Liver (tissue), 9 donors: ENCODE data around the gene SKOR2. TPM values are rescaled to one million over a fixed set of nuclear protein-coding genes. Genes with fewer than 3 reads are reported as not detected.

Experiments
- DNase-seq: peaks from one replicate; pipeline ENCODE4 v3.0.0-alpha.2; 2017; ENCODE audit warnings: low spot score
- H3K27ac ChIP-seq, 2 donors: one replicate each; pipeline ENCODE4 v1.7.0; 2013; ENCODE audit warnings: inconsistent platforms in 2 of 2, low read length in 2 of 2, control low read depth in 1 of 2, low read depth in 1 of 2, mild to moderate bottlenecking in 1 of 2
- H3K27me3 ChIP-seq, 4 donors: one replicate each; pipeline versions ENCODE4 v1.6.1 to v1.7.0; 2013; ENCODE audit warnings: low read length in 3 of 4, inconsistent platforms in 1 of 4, mild to moderate bottlenecking in 1 of 4, moderate library complexity in 1 of 4; ENCODE audit not compliant: control insufficient read depth in 4 of 4, insufficient read depth in 4 of 4
- H3K36me3 ChIP-seq, 4 donors: one replicate each; pipeline versions ENCODE4 v1.6.1 to v1.7.0; 2013; ENCODE audit warnings: low read length in 3 of 4, mild to moderate bottlenecking in 3 of 4, low read depth in 1 of 4, moderate library complexity in 1 of 4; ENCODE audit not compliant: control insufficient read depth in 4 of 4, insufficient read depth in 3 of 4
- H3K4me1 ChIP-seq, 4 donors: one replicate each; pipeline versions ENCODE4 v1.6.1 to v1.7.0; 2013; ENCODE audit warnings: low read length in 3 of 4, mild to moderate bottlenecking in 3 of 4, moderate library complexity in 1 of 4; ENCODE audit not compliant: control insufficient read depth in 4 of 4, insufficient read depth in 4 of 4
- H3K4me3 ChIP-seq, 3 donors: one replicate each; pipeline versions ENCODE4 v1.6.1 to v1.7.0; 2013; ENCODE audit warnings: low read length in 3 of 3, control low read depth in 1 of 3, low read depth in 1 of 3, mild to moderate bottlenecking in 1 of 3
- H3K9ac ChIP-seq, 2 donors: one replicate each; pipeline ENCODE4 v1.7.0; 2013; ENCODE audit warnings: low read length in 2 of 2, mild to moderate bottlenecking in 2 of 2, moderate library complexity in 2 of 2, control low read depth in 1 of 2, low read depth in 1 of 2
- H3K9me3 ChIP-seq, 4 donors: one replicate each; pipeline versions ENCODE4 v1.6.1 to v1.7.0; 2013; ENCODE audit warnings: low read length in 3 of 4; ENCODE audit not compliant: control insufficient read depth in 4 of 4
- ATF3 ChIP-seq: IDR thresholded peaks from 2 replicates; pipeline ENCODE4 v1.6.1; 2016; ENCODE audit warnings: antibody characterized with exemption
- EGR1 ChIP-seq, 2 donors: IDR thresholded peaks; 2 replicates each; pipeline ENCODE4 v1.6.1; 2016 to 2018; ENCODE audit warnings: antibody characterized with exemption in 2 of 2, low read depth in 2 of 2
- FOXA1 ChIP-seq: IDR thresholded peaks from 2 replicates; pipeline ENCODE4 v1.6.1; 2016; ENCODE audit warnings: antibody characterized with exemption
- FOXA2 ChIP-seq: IDR thresholded peaks from 2 replicates; pipeline ENCODE4 v1.6.1; 2016; ENCODE audit warnings: antibody characterized with exemption
- GABPA ChIP-seq, 2 donors: IDR thresholded peaks in 1 of 2; conservative IDR thresholded peaks in 1 of 2; 2 replicates each; pipeline ENCODE4 v1.6.1; 2016; ENCODE audit warnings: antibody characterized with exemption in 2 of 2, mild to moderate bottlenecking in 1 of 2, moderate library complexity in 1 of 2
- HNF4G ChIP-seq: IDR thresholded peaks from 2 replicates; pipeline ENCODE4 v1.6.1; 2016; ENCODE audit warnings: antibody characterized with exemption
- JUND ChIP-seq, 2 donors: IDR thresholded peaks; 2 replicates each; pipeline ENCODE4 v1.6.1; 2016; ENCODE audit warnings: antibody characterized with exemption in 2 of 2
- MAX ChIP-seq: IDR thresholded peaks from 2 replicates; pipeline ENCODE4 v1.6.1; 2016; ENCODE audit warnings: antibody characterized with exemption
- NR2F2 ChIP-seq: IDR thresholded peaks from 2 replicates; pipeline ENCODE4 v1.6.1; 2016; ENCODE audit warnings: antibody characterized with exemption
- RAD21 ChIP-seq, 2 donors: IDR thresholded peaks; 2 replicates each; pipeline ENCODE4 v1.6.1; 2016; ENCODE audit warnings: antibody characterized with exemption in 2 of 2, mild to moderate bottlenecking in 2 of 2
- REST ChIP-seq: IDR thresholded peaks from 2 replicates; pipeline ENCODE4 v1.6.1; 2016; ENCODE audit warnings: antibody characterized with exemption, mild to moderate bottlenecking
- RXRA ChIP-seq, 2 donors: IDR thresholded peaks; 2 replicates each; pipeline ENCODE4 v1.6.1; 2017 to 2018; ENCODE audit warnings: antibody characterized with exemption in 2 of 2, mild to moderate bottlenecking in 1 of 2
- SP1 ChIP-seq: IDR thresholded peaks from 2 replicates; pipeline ENCODE4 v1.6.1; 2018; ENCODE audit warnings: antibody characterized with exemption, mild to moderate bottlenecking
- TAF1 ChIP-seq: conservative IDR thresholded peaks from 2 replicates; pipeline ENCODE4 v1.6.1; 2016; ENCODE audit warnings: antibody characterized with exemption, mild to moderate bottlenecking
- YY1 ChIP-seq: IDR thresholded peaks from 2 replicates; pipeline ENCODE4 v1.6.1; 2016; ENCODE audit warnings: antibody characterized with exemption, mild to moderate bottlenecking
- ZBTB33 ChIP-seq: IDR thresholded peaks from 2 replicates; pipeline ENCODE4 v1.6.1; 2016; ENCODE audit warnings: antibody characterized with exemption
- WGBS: extraction: QIAGEN DNeasy Blood & Tissue Kit; methylation state at CpG from one replicate; pipeline ENCODE4 v1.1.7; 2013; 5-methylcytosine and 5-hydroxymethylcytosine counted together
- polyA plus RNA-seq, 2 donors: library from polyadenylated mRNA; stranded (reverse) in 1 of 2; unstranded in 1 of 2; fragments of 200-250 nt in 1 of 2; fragments of >200 nt in 1 of 2; fragmentation: Nextera tagmentation in 1 of 2; extraction: Ambion mirVana in 1 of 2; gene quantifications; one replicate each; pipeline versions ENCODE4 v1.2.1 to v1.2.3, GENCODE V29; 2013 to 2015
- total RNA-seq, 2 donors: library from RNA; depleted of rRNA; stranded (reverse); fragments of >200 nt; gene quantifications; one replicate each; pipeline ENCODE4 v1.2.3, GENCODE V29; 2014
- donor health status: healthy.
- donor health status: healthy.
- donor health status: healthy.
- donor health status: healthy.
- donor health status: healthy.

Gene SKOR2
- total and polyA plus RNA-seq, 4 donors, result not detected

GRCh38 chr18:47172476-47172875 lies 79.0 kb downstream of the SKOR2 start:
- Histone ChIP-seq H3K4me3 (no peak overlapping the region), H3K27ac (no peak overlapping the region), H3K4me1 (peaks cover 0 to 17% (median 6%) of the 10 kb centered on the region in 4 donors), H3K36me3 (no peaks in the 10 kb centered on the region), H3K27me3 (no peaks in the 10 kb centered on the region), H3K9ac (no peak overlapping the region), H3K9me3 (no peaks in the 10 kb centered on the region)
- no peak for TF ChIP-seq MAX
- TF ChIP-seq JUND (IDR thresholded peaks at IDR 0.05), result no peak
- no peak for TF ChIP-seq RAD21 (IDR thresholded peaks at IDR 0.05)
- no peak for TF ChIP-seq EGR1 (IDR thresholded peaks at IDR 0.05; ENCODE audit: low read depth in 2 of 2)
- no peak for TF ChIP-seq HNF4G
- no peak for TF ChIP-seq NR2F2
- no peak for TF ChIP-seq RXRA (IDR thresholded peaks at IDR 0.05)
- DNase-seq, result no peak
- WGBS, result 94% methylated on average over 2 of the region's 2 CpGs

GRCh38 chr18:47168913-47169312 lies 82.5 kb downstream of the SKOR2 start:
- Histone ChIP-seq H3K27me3 (no peaks in the 10 kb centered on the region), H3K27ac (no peak overlapping the region), H3K4me1 (peaks cover 0 to 3% (median 0%) of the 10 kb centered on the region in 4 donors), H3K9me3 (no peaks in the 10 kb centered on the region), H3K36me3 (no peaks in the 10 kb centered on the region), H3K4me3 (no peak overlapping the region), H3K9ac (no peak overlapping the region)
- no peak for DNase-seq
- 94% methylated on average over 1 of the region's 1 CpG for WGBS
- TF ChIP-seq JUND (IDR thresholded peaks at IDR 0.05) (no peak), ZBTB33 (no peak), EGR1 (IDR thresholded peaks at IDR 0.05; ENCODE audit: low read depth in 2 of 2) (no peak), FOXA1 (no peak)

- DNase-seq, result no peak
- TF ChIP-seq NR2F2, result no peak
- TF ChIP-seq TAF1, result no peak
- no peak for TF ChIP-seq REST
- TF ChIP-seq ATF3, result no peak
- TF ChIP-seq MAX, result no peak
- TF ChIP-seq GABPA (IDR thresholded peaks at IDR 0.05 in 1 of 2, conservative IDR thresholded peaks at IDR 0.05 in 1 of 2), result no peak
- TF ChIP-seq YY1, result no peak
- no peak for TF ChIP-seq RAD21 (IDR thresholded peaks at IDR 0.05)
- TF ChIP-seq SP1, result no peak
- TF ChIP-seq HNF4G, result no peak
- TF ChIP-seq ZBTB33, result no peak
- no peak for TF ChIP-seq FOXA1
- TF ChIP-seq JUND (IDR thresholded peaks at IDR 0.05), result no peak
- TF ChIP-seq FOXA2, result no peak
- H3K27ac ChIP-seq, result no peak overlapping the region
Observed at GRCh38 chr18:47168509-47168908, 83.0 kb downstream of the SKOR2 start.

More at GRCh38 chr18:47168509-47168908, 83.0 kb downstream of the SKOR2 start:
- no peaks in the 10 kb centered on the region for H3K4me1 ChIP-seq
- H3K36me3 ChIP-seq, result no peaks in the 10 kb centered on the region
- no peaks in the 10 kb centered on the region for H3K27me3 ChIP-seq
- H3K9me3 ChIP-seq, result no peaks in the 10 kb centered on the region
- no peak overlapping the region for H3K9ac ChIP-seq
- H3K4me3 ChIP-seq, result no peak overlapping the region
